ENCODE measurements around the gene ULK1.

DNA sequence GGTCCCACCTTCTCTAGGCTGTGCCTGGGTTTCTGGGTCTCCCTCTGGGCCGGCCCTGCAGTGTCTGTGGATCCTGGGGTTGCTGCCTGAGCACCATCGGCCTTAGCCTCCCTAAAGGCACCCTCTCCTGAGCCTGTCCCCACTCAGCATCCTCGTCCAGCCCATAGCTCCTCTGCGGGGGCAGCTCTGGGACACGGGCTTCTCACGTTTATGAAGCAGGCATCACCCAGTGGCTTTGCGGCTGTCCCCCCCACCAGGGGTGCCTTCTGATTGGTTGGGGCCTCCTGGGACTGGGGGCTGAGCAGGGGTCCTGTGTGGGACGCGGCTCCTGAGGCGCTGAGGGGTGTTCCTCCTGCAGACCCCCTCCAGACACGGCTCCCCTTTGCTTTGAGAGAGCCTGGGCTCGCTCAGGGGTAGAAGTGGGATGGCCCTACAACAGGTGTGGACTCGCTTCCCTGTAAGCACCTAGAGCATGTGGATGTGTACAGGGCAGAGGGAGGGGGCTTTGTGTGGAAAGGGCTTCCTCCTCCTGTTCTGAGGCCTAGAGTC, 10.7 kb downstream of the ULK1 start:
- no peak for TF ChIP-seq CTCF (IDR thresholded peaks at IDR 0.05 in 2 of 3, conservative IDR thresholded peaks at IDR 0.05 in 1 of 3; ENCODE audit: borderline replicate concordance in 1 of 3, insufficient read depth in 1 of 3, low read depth in 2 of 3, low read length in 2 of 3)
- no peak for TF ChIP-seq POLR2AphosphoS5 (IDR thresholded peaks at IDR 0.05; ENCODE audit: low read depth, low read length)
- TF ChIP-seq ZFX (IDR thresholded peaks at IDR 0.05) = no peak
- TF ChIP-seq MAX (IDR thresholded peaks at IDR 0.05) = no peak
- TF ChIP-seq, protein P1, sequence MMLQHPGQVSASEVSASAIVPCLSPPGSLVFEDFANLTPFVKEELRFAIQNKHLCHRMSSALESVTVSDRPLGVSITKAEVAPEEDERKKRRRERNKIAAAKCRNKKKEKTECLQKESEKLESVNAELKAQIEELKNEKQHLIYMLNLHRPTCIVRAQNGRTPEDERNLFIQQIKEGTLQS (IDR thresholded peaks at IDR 0.05) = no peak
- TF ChIP-seq EZH2 (IDR thresholded peaks at IDR 0.05) = no peak
- no peak for TF ChIP-seq EZH2phosphoT487 (IDR thresholded peaks at IDR 0.05; ENCODE audit: borderline replicate concordance)
- no peak for TF ChIP-seq POLR2A (IDR thresholded peaks at IDR 0.05; ENCODE audit: borderline replicate concordance, extremely low read depth, insufficient read depth, insufficient read length)
- TF ChIP-seq SRF (IDR thresholded peaks at IDR 0.05; ENCODE audit: low read depth) = no peak
- no peak for TF ChIP-seq TCF7L2 (IDR thresholded peaks at IDR 0.05; ENCODE audit: borderline replicate concordance, extremely low read depth, insufficient read depth, insufficient read length)

Measured in HCT116 (cell line).